ENCODE data around the gene PLBD1. TPM values are rescaled to one million over a fixed set of nuclear protein-coding genes. Genes with fewer than 3 reads are reported as not detected.

PLBD1 gene
- total RNA-seq, 2 donors from 2014 or later: 17.9 to 32.5 TPM

GRCh38 chr12:14510574-14510973 lies 57.1 kb downstream of the PLBD1 start:
- Mint-ChIP-seq H3K4me1 (peaks cover 1% of the 10 kb centered on the region), H3K36me3 (ENCODE audit: low read depth) (peaks cover 18% of the 10 kb centered on the region), H3K27me3 (ENCODE audit: insufficient read depth) (no peaks in the 10 kb centered on the region), H3K4me3 (no peak overlapping the region), H3K9me3 (no peaks in the 10 kb centered on the region), H3K27ac (no peak overlapping the region)
- Histone ChIP-seq H3K9me3 (ENCODE audit: control insufficient read depth, low read length) (no peaks in the 10 kb centered on the region), H3K36me3 (ENCODE audit: control insufficient read depth, insufficient read depth, low read length) (peaks cover 5% of the 10 kb centered on the region), H3K9ac (ENCODE audit: extremely low read depth, low read length, poor library complexity, severe bottlenecking) (no peak overlapping the region), H3K4me3 (ENCODE audit: low read length) (no peak overlapping the region), H3K4me1 (ENCODE audit: control insufficient read depth, insufficient read depth, low read length) (no peaks in the 10 kb centered on the region), H3K27ac (ENCODE audit: low read depth, low read length) (no peak overlapping the region), H3K27me3 (ENCODE audit: control insufficient read depth, insufficient read depth, low read length, poor library complexity, severe bottlenecking) (no peaks in the 10 kb centered on the region)
- no peak for DNase-seq
- 88 to 91% methylated on average over 3 of the region's 3 CpGs for WGBS, 2 experiments (ENCODE audit: insufficient coverage in 1 of 2, insufficient read length in 1 of 2)
- TF ChIP-seq CTCF (conservative IDR thresholded peaks at IDR 0.05): no peak

GRCh38 chr12:14505626-14506596 lies 61.8 kb downstream of the PLBD1 start:
- 91 to 98% methylated on average over 5 to 6 of the region's 6 CpGs for WGBS, 2 experiments (ENCODE audit: insufficient coverage in 1 of 2, insufficient read length in 1 of 2)
- no peaks in the 10 kb centered on the region for H3K9me3 Mint-ChIP-seq
- peaks cover 48% of the 10 kb centered on the region for H3K36me3 Mint-ChIP-seq (ENCODE audit: low read depth)
- Histone ChIP-seq H3K9me3 (ENCODE audit: control insufficient read depth, low read length) (no peaks in the 10 kb centered on the region), H3K36me3 (ENCODE audit: control insufficient read depth, insufficient read depth, low read length) (peaks cover 21% of the 10 kb centered on the region), H3K27me3 (ENCODE audit: control insufficient read depth, insufficient read depth, low read length, poor library complexity, severe bottlenecking) (no peaks in the 10 kb centered on the region), H3K9ac (ENCODE audit: extremely low read depth, low read length, poor library complexity, severe bottlenecking) (no peak overlapping the region), H3K27ac (ENCODE audit: low read depth, low read length) (no peak overlapping the region), H3K4me3 (ENCODE audit: low read length) (no peak overlapping the region), H3K4me1 (ENCODE audit: control insufficient read depth, insufficient read depth, low read length) (peaks cover 4% of the 10 kb centered on the region)
- H3K27ac Mint-ChIP-seq: no peak overlapping the region
- H3K27me3 Mint-ChIP-seq (ENCODE audit: insufficient read depth): no peaks in the 10 kb centered on the region
- no peak overlapping the region for H3K4me3 Mint-ChIP-seq
- DNase-seq: no peak
- TF ChIP-seq CTCF (conservative IDR thresholded peaks at IDR 0.05): no peak
- peaks cover 14% of the 10 kb centered on the region for H3K4me1 Mint-ChIP-seq

- DNase-seq: no peak
- Histone ChIP-seq H3K27me3 (ENCODE audit: control insufficient read depth, insufficient read depth, low read length, poor library complexity, severe bottlenecking) (no peaks in the 10 kb centered on the region), H3K36me3 (ENCODE audit: control insufficient read depth, insufficient read depth, low read length) (peaks cover 70% of the 10 kb centered on the region), H3K27ac (ENCODE audit: low read depth, low read length) (no peak overlapping the region), H3K4me3 (ENCODE audit: low read length) (no peak overlapping the region), H3K4me1 (ENCODE audit: control insufficient read depth, insufficient read depth, low read length) (peaks cover 11% of the 10 kb centered on the region), H3K9me3 (ENCODE audit: control insufficient read depth, low read length) (peaks cover 11% of the 10 kb centered on the region), H3K9ac (ENCODE audit: extremely low read depth, low read length, poor library complexity, severe bottlenecking) (no peak overlapping the region)
- 94% methylated on average over 2 of the region's 2 CpGs; no CpG with 5 or more reads in 1 of the 2 experiments for WGBS, 2 experiments (ENCODE audit: insufficient coverage in 1 of 2, insufficient read length in 1 of 2)
- Mint-ChIP-seq H3K27me3 (ENCODE audit: insufficient read depth) (no peaks in the 10 kb centered on the region), H3K9me3 (peaks cover 21% of the 10 kb centered on the region), H3K4me3 (no peak overlapping the region), H3K27ac (peak overlapping the region; percentile 56), H3K4me1 (peaks cover 47% of the 10 kb centered on the region), H3K36me3 (ENCODE audit: low read depth) (peaks cover 88% of the 10 kb centered on the region)
- no peak for TF ChIP-seq CTCF (conservative IDR thresholded peaks at IDR 0.05)
Measured at GRCh38 chr12:14495326-14495725, 72.4 kb downstream of the PLBD1 start.
